H1 (cell line): Measurements from ENCODE around the gene CNST. TPM values are rescaled to one million over a fixed set of nuclear protein-coding genes. Genes with fewer than 3 reads are reported as not detected.

Source experiments
- CTCF ChIA-PET: fragments of 300-600 bp; sonication (Branson Sonifier 250); formaldehyde crosslinking; loops from one replicate; lab custom pipeline; 2021; ENCODE audit not compliant: partially characterized antibody; lab: Charles Lee
- POLR2A ChIA-PET: fragments of 300-600 bp; sonication (Branson Sonifier 250); formaldehyde crosslinking; loops from one replicate; lab custom pipeline; 2021; ENCODE audit warnings: inconsistent platforms; ENCODE audit not compliant: partially characterized antibody; lab: Charles Lee
- DNase-seq, 2 experiments: peaks; one replicate each; pipeline versions ENCODE4 v3.0.0 to v3.0.0-alpha.2; 2010 to 2022; ENCODE audit warnings: low spot score in 2 of 2, low read depth in 1 of 2, mixed read lengths in 1 of 2
- FAIRE-seq: peaks from 2 replicates; lab custom pipeline; 2011; peaks lifted over from hg19 to GRCh38; lab: Jason Lieb, UNC
- H2AFZ ChIP-seq: 2 replicates; pipeline ENCODE4 v1.8.1; 2012; ENCODE audit warnings: low read length, inconsistent platforms
- H2AK5ac ChIP-seq: 2 replicates; pipeline ENCODE4 v1.6.1; 2013; ENCODE audit warnings: low read depth, low read length
- H2BK120ac ChIP-seq: replicated peaks from 2 replicates; pipeline ENCODE3; 2013; ENCODE audit warnings: low read depth, low read length, inconsistent platforms
- H2BK12ac ChIP-seq: 2 replicates; pipeline ENCODE4 v1.6.1; 2013; ENCODE audit warnings: low read depth, low read length
- H2BK15ac ChIP-seq: 2 replicates; pipeline ENCODE4 v1.6.1; 2013; ENCODE audit warnings: low read length
- H2BK20ac ChIP-seq: 2 replicates; pipeline ENCODE4 v1.6.1; 2013; ENCODE audit warnings: low read length
- H2BK5ac ChIP-seq: 2 replicates; pipeline ENCODE4 v1.6.1; 2013; ENCODE audit warnings: low read depth, low read length
- H3K14ac ChIP-seq: 2 replicates; pipeline ENCODE4 v1.6.1; 2013; ENCODE audit warnings: inconsistent platforms; ENCODE audit not compliant: insufficient read length
- H3K18ac ChIP-seq: 2 replicates; pipeline ENCODE4 v1.6.1; 2013; ENCODE audit warnings: low read length; ENCODE audit errors: extremely low read depth
- H3K23ac ChIP-seq: 2 replicates; pipeline ENCODE4 v1.6.1; 2013; ENCODE audit warnings: inconsistent platforms; ENCODE audit not compliant: insufficient read length
- H3K23me2 ChIP-seq: 2 replicates; pipeline ENCODE4 v1.6.1; 2013; ENCODE audit warnings: low read depth, low read length
- H3K27ac ChIP-seq: 2 replicates; pipeline ENCODE4 v1.6.1; 2011; ENCODE audit warnings: low read depth, low read length, inconsistent platforms
- H3K27me3 ChIP-seq, 4 experiments: replicated peaks in 1 of 4; 1 replicate in 1 of 4; 2 replicates in 3 of 4; pipeline versions ENCODE4 v1.6.1 to v1.8.1; 2011 to 2013; ENCODE audit warnings: low read length in 3 of 4, mild to moderate bottlenecking in 3 of 4, inconsistent platforms in 2 of 4, mixed read lengths in 2 of 4, moderate library complexity in 1 of 4; ENCODE audit not compliant: control insufficient read depth in 3 of 4, insufficient read depth in 3 of 4; ENCODE audit errors: extremely low read depth in 1 of 4
- H3K36me3 ChIP-seq, 4 experiments: 2 replicates each; pipeline versions ENCODE4 v1.6.1 to v1.8.1; 2011 to 2013; ENCODE audit warnings: mild to moderate bottlenecking in 4 of 4, low read length in 3 of 4, moderate library complexity in 2 of 4, control low read depth in 1 of 4, inconsistent platforms in 1 of 4; ENCODE audit not compliant: insufficient read depth in 4 of 4, control insufficient read depth in 2 of 4
- H3K4ac ChIP-seq: replicated peaks from 2 replicates; pipeline ENCODE3; 2013; ENCODE audit warnings: low read length, low read depth, mixed read lengths, inconsistent platforms; ENCODE audit not compliant: insufficient read length
- H3K4me1 ChIP-seq, 4 experiments: replicated peaks in 1 of 4; 1 replicate in 1 of 4; 2 replicates in 3 of 4; pipeline versions ENCODE4 v1.6.1 to v1.8.1; 2011 to 2013; ENCODE audit warnings: low read length in 3 of 4, inconsistent platforms in 2 of 4, mixed read lengths in 1 of 4; ENCODE audit not compliant: insufficient read depth in 4 of 4, control insufficient read depth in 3 of 4
- H3K4me2 ChIP-seq, 2 experiments: 2 replicates each; pipeline versions ENCODE4 v1.6.1 to v1.8.1; 2011 to 2013; ENCODE audit warnings: low read depth in 2 of 2, low read length in 2 of 2, control low read depth in 1 of 2, inconsistent platforms in 1 of 2, mild to moderate bottlenecking in 1 of 2; ENCODE audit not compliant: insufficient read depth in 1 of 2
- H3K4me3 ChIP-seq, 4 experiments: fragments of 200-600, 300-600 bp in 1 of 4; sonication (generic), shearing (Covaris generic), sonication (Bioruptor Twin) in 1 of 4; 2 replicates each; pipeline versions ENCODE4 v1.5.1 to v1.8.1; 2011 to 2016; ENCODE audit warnings: low read length in 4 of 4, low read depth in 3 of 4, control low read depth in 2 of 4, inconsistent platforms in 2 of 4, mild to moderate bottlenecking in 2 of 4, mixed read lengths in 1 of 4, moderate library complexity in 1 of 4; ENCODE audit not compliant: insufficient read depth in 2 of 4; ENCODE audit errors: extremely low read depth in 1 of 4
- H3K56ac ChIP-seq: replicated peaks from 2 replicates; pipeline ENCODE3; 2013; ENCODE audit warnings: low read depth, mild to moderate bottlenecking, mixed read lengths, low read length, inconsistent platforms; ENCODE audit not compliant: insufficient read length
- H3K79me1 ChIP-seq: 2 replicates; pipeline ENCODE4 v1.6.1; 2013; ENCODE audit warnings: low read depth, low read length, control low read depth
- H3K79me2 ChIP-seq, 2 experiments: 2 replicates each; pipeline versions ENCODE4 v1.6.1 to v1.8.1; 2012 to 2013; ENCODE audit warnings: low read length in 2 of 2, mild to moderate bottlenecking in 2 of 2, inconsistent platforms in 1 of 2; ENCODE audit not compliant: insufficient read depth in 2 of 2, control insufficient read depth in 1 of 2
- H3K9ac ChIP-seq, 4 experiments: replicated peaks in 1 of 4; 1 replicate in 1 of 4; 2 replicates in 3 of 4; pipeline versions ENCODE4 v1.6.1 to v1.8.1; 2011 to 2013; ENCODE audit warnings: low read depth in 3 of 4, low read length in 3 of 4, control low read depth in 2 of 4, mild to moderate bottlenecking in 2 of 4, moderate library complexity in 2 of 4, inconsistent platforms in 1 of 4; ENCODE audit errors: extremely low read depth in 1 of 4
- H3K9me3 ChIP-seq, 2 experiments: 2 replicates each; pipeline versions ENCODE4 v1.6.1 to v1.8.1; 2012 to 2013; ENCODE audit warnings: mild to moderate bottlenecking in 2 of 2, moderate library complexity in 2 of 2, control low read depth in 1 of 2, inconsistent platforms in 1 of 2, low read depth in 1 of 2, low read length in 1 of 2, mixed read lengths in 1 of 2; ENCODE audit not compliant: insufficient read depth in 2 of 2
- H4K20me1 ChIP-seq, 2 experiments: replicated peaks in 1 of 2; 2 replicates each; pipeline versions ENCODE3 to v1.8.1; 2011 to 2013; ENCODE audit warnings: inconsistent platforms in 2 of 2, low read length in 2 of 2, mild to moderate bottlenecking in 1 of 2; ENCODE audit not compliant: insufficient read depth in 2 of 2, control insufficient read depth in 1 of 2
- H4K5ac ChIP-seq: 2 replicates; pipeline ENCODE4 v1.6.1; 2013; ENCODE audit warnings: low read length, low read depth, mixed read lengths, inconsistent platforms; ENCODE audit not compliant: insufficient read length
- H4K8ac ChIP-seq: 2 replicates; pipeline ENCODE4 v1.8.0; 2013; ENCODE audit warnings: mild to moderate bottlenecking, moderate library complexity, low read length, inconsistent platforms; ENCODE audit not compliant: insufficient read depth; ENCODE audit errors: extremely low read depth
- H4K91ac ChIP-seq: replicated peaks from 2 replicates; pipeline ENCODE3; 2013; ENCODE audit warnings: low read length, mixed read lengths, inconsistent platforms; ENCODE audit not compliant: insufficient read length
- BRCA1 ChIP-seq: IDR thresholded peaks from 2 replicates; pipeline ENCODE4 v1.6.1; 2012; ENCODE audit warnings: low read depth, low read length, improper control_type of control experiment
- CTBP2 ChIP-seq: IDR thresholded peaks from 2 replicates; pipeline ENCODE4 v1.7.0; 2011; ENCODE audit warnings: borderline replicate concordance, mild to moderate bottlenecking, moderate library complexity, mixed read lengths, low read length; ENCODE audit not compliant: insufficient read depth, insufficient read length
- EGR1 ChIP-seq: IDR thresholded peaks from 2 replicates; pipeline ENCODE4 v1.6.1; 2011; ENCODE audit warnings: low read depth, low read length, borderline replicate concordance
- EZH2 ChIP-seq: fragments of 200-600 bp; sonication (generic); IDR thresholded peaks from 2 replicates; pipeline ENCODE4 v1.7.1; 2012; ENCODE audit warnings: low read depth, mild to moderate bottlenecking, moderate library complexity, low read length, inconsistent platforms; ENCODE audit not compliant: severe bottlenecking
- JUND ChIP-seq: IDR thresholded peaks from 2 replicates; pipeline ENCODE4 v1.6.1; 2011; ENCODE audit warnings: mild to moderate bottlenecking, improper control_type of control experiment, low read length
- KDM5A ChIP-seq: fragments of 200-600 bp; IDR thresholded peaks from 2 replicates; pipeline ENCODE4 v1.7.1; 2012; ENCODE audit warnings: mild to moderate bottlenecking, low read length, inconsistent platforms, mixed read lengths
- MAFK ChIP-seq: IDR thresholded peaks from 2 replicates; pipeline ENCODE4 v1.6.1; 2012; ENCODE audit warnings: low read depth, mild to moderate bottlenecking, improper control_type of control experiment, low read length
- MAX ChIP-seq: IDR thresholded peaks from 2 replicates; pipeline ENCODE4 v1.6.1; 2012; ENCODE audit warnings: inconsistent platforms
- NRF1 ChIP-seq: IDR thresholded peaks from 2 replicates; pipeline ENCODE4 v1.6.1; 2011; ENCODE audit warnings: mild to moderate bottlenecking, low read depth, low read length, improper control_type of control experiment
- RBBP5 ChIP-seq: IDR thresholded peaks from 2 replicates; pipeline ENCODE4 v1.7.1; 2012; ENCODE audit warnings: low read depth, mild to moderate bottlenecking, inconsistent platforms, low read length, moderate library complexity, borderline replicate concordance
- RNF2 ChIP-seq: fragments of 200-900, 300-1000 bp; sonication (generic); IDR thresholded peaks from 2 replicates; pipeline ENCODE4 v1.7.1; 2016; ENCODE audit warnings: borderline replicate concordance, low read depth, mild to moderate bottlenecking, antibody characterized with exemption, low read length; ENCODE audit not compliant: poor library complexity, severe bottlenecking; ENCODE audit errors: missing control alignments
- SP4 ChIP-seq: IDR thresholded peaks from 2 replicates; pipeline ENCODE4 v1.6.1; 2012; ENCODE audit warnings: low read length, inconsistent platforms
- TAF7 ChIP-seq: optimal IDR thresholded peaks from 2 replicates; pipeline ENCODE3; 2011; ENCODE audit warnings: low read depth, mild to moderate bottlenecking, inconsistent platforms, low read length, moderate library complexity, borderline replicate concordance
- WGBS, 2 experiments: shearing (Covaris generic) in 1 of 2; methylation state at CpG; one replicate each; pipeline versions ENCODE4 v1.1.6 to v1.1.7; 2013 to 2015; ENCODE audit warnings: low lambda C conversion rate in 2 of 2, mixed read lengths in 2 of 2, inconsistent platforms in 1 of 2, low coverage in 1 of 2, missing lambda C conversion rate in 1 of 2; ENCODE audit not compliant: insufficient replicate concordance in 2 of 2, insufficient coverage in 1 of 2, insufficient read length in 1 of 2; ENCODE audit errors: extremely low coverage in 1 of 2, missing lambda C conversion rate in 1 of 2; 5-methylcytosine and 5-hydroxymethylcytosine counted together
- polyA plus RNA-seq, 7 experiments: library from polyadenylated mRNA; depleted of rRNA in 3 of 7; stranded (reverse) in 5 of 7; unstranded in 2 of 7; fragments of >200 nt in 5 of 7; fragments of 200-250 nt in 2 of 7; gene quantifications; 1 replicate in 5 of 7; 2 replicates in 1 of 7; 4 replicates in 1 of 7; pipeline versions ENCODE4 v1.2.1 to v1.2.3, GENCODE V29; 2011 to 2013; ENCODE audit warnings: missing spikeins in 2 of 7, mixed read lengths in 2 of 7
- total RNA-seq: library from RNA; stranded (reverse); fragmentation: NEBNext Ultra II Directional; extraction: Animal tissue kit (Norgen Biotek cat#: 25700); gene quantifications from 2 replicates; pipeline ENCODE4 v1.2.1, GENCODE V29; 2021

The CNST gene
- total and polyA plus RNA-seq, 2 of the 8 experiments (the other 6 are each of a cell fraction or from before 2014, with no cell fraction given) = 5.3 to 21.3 TPM

GRCh38 chr1:246690100-246690499, 123.8 kb downstream of the CNST start:
- peaks cover 0 to 2% of the 10 kb centered on the region in 2 experiments; a peak in 1 of 4 replicates for H3K9me3 ChIP-seq
- no peak overlapping the region for H2BK12ac ChIP-seq
- no peak overlapping the region for H4K8ac ChIP-seq
- H3K23ac ChIP-seq = no peak overlapping the region
- no peak overlapping the region for H4K91ac ChIP-seq
- H2BK5ac ChIP-seq = no peak overlapping the region
- no peak overlapping the region for H2BK120ac ChIP-seq
- WGBS, 2 experiments = 90% methylated on average over 12 of the region's 12 CpGs; no CpG with 5 or more reads in 1 of the 2 experiments
- no peaks in the 10 kb centered on the region for H3K36me3 ChIP-seq
- no peak overlapping the region for H2BK15ac ChIP-seq
- CTCF ChIA-PET = interaction anchor here (0.9 to 11.0 kb wide), 19 partner anchors 10 to 231 kb away, joined by 3 to 91 read pairs (median 5); partner anchors contain the start of gene SMYD3
- H3K14ac ChIP-seq = no peak overlapping the region
- H3K56ac ChIP-seq = no peak overlapping the region
- no peak overlapping the region for H3K18ac ChIP-seq
- no peaks in the 10 kb centered on the region for H3K79me1 ChIP-seq
- no peaks in the 10 kb centered on the region for H3K23me2 ChIP-seq
- H3K9ac ChIP-seq = no peak overlapping the region
- no peak overlapping the region for H3K4ac ChIP-seq
- POLR2A ChIA-PET = interaction anchor here (1.1 to 1.4 kb wide), 2 partner anchors 9 to 11 kb away, joined by 3 read pairs; no protein-coding TSS in a partner anchor
- H3K4me1 ChIP-seq = no peaks in the 10 kb centered on the region
- H3K27me3 ChIP-seq = no peaks in the 10 kb centered on the region
- H3K4me3 ChIP-seq = no peak overlapping the region
- no peak overlapping the region for H2BK20ac ChIP-seq
- no peak overlapping the region for H2AK5ac ChIP-seq
- no peak overlapping the region for H3K27ac ChIP-seq
- no peak for DNase-seq
- no peak overlapping the region for H2AFZ ChIP-seq
- no peak overlapping the region for H4K5ac ChIP-seq
- no peak for FAIRE-seq
- H4K20me1 ChIP-seq = no peaks in the 10 kb centered on the region
- H3K4me2 ChIP-seq = no peak overlapping the region
- H3K79me2 ChIP-seq = no peaks in the 10 kb centered on the region
- no peak for TF ChIP-seq MAFK
- no peak for TF ChIP-seq TAF7
- no peak for TF ChIP-seq BRCA1
- no peak for TF ChIP-seq SP4
- TF ChIP-seq JUND = no peak
- no peak for TF ChIP-seq CTBP2
- no peak for TF ChIP-seq RNF2
- TF ChIP-seq EZH2 = no peak
- TF ChIP-seq KDM5A = no peak
- TF ChIP-seq NRF1 = no peak
- TF ChIP-seq MAX = no peak
- no peak for TF ChIP-seq RBBP5
- no peak for TF ChIP-seq EGR1
